Breast epithelium (tissue), 3 donors: Measurements from ENCODE around the gene TCF7.

Source experiments
- CTCF ChIP-seq, 3 donors: fragments of 450-650 bp; IDR thresholded peaks; one replicate each; pipeline ENCODE4 v1.5.1; 2016 to 2017; ENCODE audit warnings: antibody characterized with exemption in 3 of 3, mild to moderate bottlenecking in 3 of 3, moderate library complexity in 3 of 3
- POLR2A ChIP-seq: fragments of 450-650 bp; IDR thresholded peaks from one replicate; pipeline ENCODE4 v1.6.1; 2016; ENCODE audit warnings: antibody characterized with exemption, mild to moderate bottlenecking, moderate library complexity

- TF ChIP-seq CTCF (IDR thresholded peaks at IDR 0.05) = no peak
- TF ChIP-seq POLR2A = no peak
Observed at GRCh38 chr5:134139891-134140469, 25.5 kb downstream of the TCF7 start.
